Muscle of leg (tissue), 11 donors: ENCODE data around the gene METTL27. TPM values are rescaled to one million over a fixed set of nuclear protein-coding genes. Genes with fewer than 3 reads are reported as not detected.
A peak's percentile ranks its signal among the peaks of the same experiment; 100 is the strongest.

Source experiments
- DNase-seq: peaks from one replicate; pipeline ENCODE4 v3.0.0; 2013
- H3K27ac ChIP-seq: one replicate; pipeline ENCODE4 v1.5.1; 2013; ENCODE audit warnings: mild to moderate bottlenecking, low read length, control low read depth
- H3K27me3 ChIP-seq: one replicate; pipeline ENCODE4 v1.6.1; 2013; ENCODE audit warnings: low read length; ENCODE audit not compliant: control insufficient read depth, insufficient read depth
- H3K36me3 ChIP-seq: one replicate; pipeline ENCODE4 v1.6.1; 2013; ENCODE audit warnings: low read length; ENCODE audit not compliant: control insufficient read depth, insufficient read depth
- H3K4me1 ChIP-seq: one replicate; pipeline ENCODE4 v1.6.1; 2013; ENCODE audit warnings: low read length; ENCODE audit not compliant: control insufficient read depth, insufficient read depth
- H3K4me3 ChIP-seq: one replicate; pipeline ENCODE4 v1.5.1; 2013; ENCODE audit warnings: low read length, control low read depth
- H3K9me3 ChIP-seq: replicated peaks from 2 replicates; pipeline ENCODE4 v1.6.1; 2013; ENCODE audit warnings: low read depth, low read length; ENCODE audit not compliant: control insufficient read depth
- WGBS: methylation state at CpG from one replicate; pipeline ENCODE4 v1.1.5; 2013; ENCODE audit warnings: missing lambda C conversion rate; ENCODE audit not compliant: insufficient coverage; 5-methylcytosine and 5-hydroxymethylcytosine counted together
- polyA plus RNA-seq, 8 donors: library from polyadenylated mRNA; unstranded; fragments of 120-200 nt; gene quantifications; one replicate each; pipeline versions ENCODE4 v1.2.1 to v1.2.3, GENCODE V29; 2013; ENCODE audit warnings: inconsistent platforms in 1 of 8, low replicate concordance in 1 of 8; ENCODE audit not compliant: insufficient read length in 8 of 8, insufficient read depth in 1 of 8
- total RNA-seq: library from RNA; stranded (reverse); fragments of 120-200 nt; gene quantifications from one replicate; pipeline ENCODE4 v1.2.4, GENCODE V29; 2013

The METTL27 gene
- total and polyA plus RNA-seq, 9 donors: 0.56 to 3.2 (median 1.7) TPM

DNA sequence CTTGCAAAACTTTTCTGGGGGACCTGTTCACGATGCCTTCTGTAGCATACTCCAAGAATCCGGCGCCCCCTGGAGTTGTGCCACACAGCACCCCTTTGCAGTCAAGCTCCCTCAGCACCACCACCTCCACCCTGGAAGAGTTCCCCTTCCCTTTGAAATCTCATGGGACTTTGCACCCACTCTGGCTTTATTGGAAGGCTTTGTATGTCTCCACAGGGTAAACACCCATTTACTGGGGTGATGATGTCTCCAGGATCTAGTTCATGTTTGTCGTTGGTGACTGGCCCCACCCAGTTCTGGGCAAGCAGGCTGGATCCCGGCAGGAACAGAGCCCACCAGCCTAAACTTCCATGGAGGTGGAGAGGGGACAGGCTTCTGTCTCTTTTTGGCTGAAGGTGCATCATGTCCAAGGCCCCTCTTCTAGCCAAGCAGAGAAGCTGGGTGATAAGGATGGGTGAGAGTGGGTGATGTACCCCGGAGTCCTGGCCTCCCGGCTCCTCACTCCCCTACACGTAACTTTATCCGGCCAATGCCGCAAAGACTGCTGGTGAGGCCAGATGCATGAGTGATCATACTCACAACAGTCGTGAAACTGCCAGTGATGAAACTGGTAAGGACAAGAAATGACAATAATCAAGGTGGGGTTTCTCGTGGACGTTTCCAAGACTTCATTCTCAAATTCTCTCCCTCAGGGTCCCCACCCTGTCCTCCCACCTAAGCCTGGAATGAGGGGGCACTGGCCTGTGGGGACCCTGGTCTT is 12.2 kb downstream of the METTL27 start:
- 68% methylated on average over 10 of the region's 13 CpGs for WGBS

DNA sequence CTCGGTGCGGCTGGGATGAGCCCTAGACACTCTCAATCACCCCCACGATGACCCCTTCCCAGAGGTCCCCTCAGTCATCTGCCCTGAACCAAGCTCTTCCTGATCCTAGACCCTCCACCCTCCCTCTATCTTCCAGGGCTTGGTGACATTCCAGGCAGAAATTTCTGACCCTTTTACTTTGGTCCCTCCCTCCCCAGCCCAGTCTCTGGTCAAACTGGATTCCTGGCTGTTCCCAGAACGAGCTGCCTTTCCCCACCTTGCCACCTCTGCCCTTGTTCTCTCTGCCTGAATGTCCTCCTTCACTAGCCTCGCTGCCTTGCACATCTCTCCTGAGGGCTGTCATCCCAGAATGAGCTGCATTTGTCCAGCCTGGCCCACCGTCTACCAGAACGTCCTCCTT is 12.8 kb downstream of the METTL27 start:
- Histone ChIP-seq H3K4me1 (peaks cover 37% of the 10 kb centered on the region), H3K9me3 (no peaks in the 10 kb centered on the region), H3K36me3 (no peaks in the 10 kb centered on the region), H3K27me3 (peaks cover 50% of the 10 kb centered on the region), H3K27ac (no peak overlapping the region), H3K4me3 (no peak overlapping the region)
- DNase-seq: no peak
- WGBS: 43% methylated on average over 7 of the region's 7 CpGs

More for the DNA sequence above, 12.2 kb downstream of the METTL27 start:
- Histone ChIP-seq H3K9me3 (no peaks in the 10 kb centered on the region), H3K27ac (no peak overlapping the region), H3K4me3 (no peak overlapping the region), H3K27me3 (peaks cover 45% of the 10 kb centered on the region), H3K36me3 (no peaks in the 10 kb centered on the region), H3K4me1 (peaks cover 37% of the 10 kb centered on the region)
- no peak for DNase-seq

DNA sequence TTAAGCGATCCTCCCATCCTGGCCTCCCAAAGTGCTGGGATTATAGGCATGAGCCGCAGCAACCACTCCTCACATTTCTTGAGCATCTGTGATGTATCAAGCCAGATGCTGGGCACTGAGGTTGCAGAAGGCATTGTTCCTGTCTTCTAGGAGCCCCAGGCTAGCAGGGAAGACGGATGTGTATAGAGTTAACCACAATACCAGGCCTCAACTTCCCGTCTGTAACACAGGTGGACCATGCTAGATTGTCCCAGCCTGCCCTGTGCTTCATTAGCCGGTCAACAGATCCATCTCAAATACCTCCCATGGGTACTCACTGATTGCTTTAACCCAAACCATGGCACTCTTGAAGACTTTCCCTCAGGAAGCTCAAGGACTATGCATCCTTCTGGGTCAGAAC is 13.3 kb downstream of the METTL27 start:
- Histone ChIP-seq H3K4me1 (peaks cover 37% of the 10 kb centered on the region), H3K4me3 (no peak overlapping the region), H3K27me3 (peaks cover 50% of the 10 kb centered on the region), H3K27ac (no peak overlapping the region), H3K36me3 (no peaks in the 10 kb centered on the region), H3K9me3 (no peaks in the 10 kb centered on the region)
- no peak for DNase-seq
- WGBS: 84% methylated on average over 5 of the region's 5 CpGs

DNA sequence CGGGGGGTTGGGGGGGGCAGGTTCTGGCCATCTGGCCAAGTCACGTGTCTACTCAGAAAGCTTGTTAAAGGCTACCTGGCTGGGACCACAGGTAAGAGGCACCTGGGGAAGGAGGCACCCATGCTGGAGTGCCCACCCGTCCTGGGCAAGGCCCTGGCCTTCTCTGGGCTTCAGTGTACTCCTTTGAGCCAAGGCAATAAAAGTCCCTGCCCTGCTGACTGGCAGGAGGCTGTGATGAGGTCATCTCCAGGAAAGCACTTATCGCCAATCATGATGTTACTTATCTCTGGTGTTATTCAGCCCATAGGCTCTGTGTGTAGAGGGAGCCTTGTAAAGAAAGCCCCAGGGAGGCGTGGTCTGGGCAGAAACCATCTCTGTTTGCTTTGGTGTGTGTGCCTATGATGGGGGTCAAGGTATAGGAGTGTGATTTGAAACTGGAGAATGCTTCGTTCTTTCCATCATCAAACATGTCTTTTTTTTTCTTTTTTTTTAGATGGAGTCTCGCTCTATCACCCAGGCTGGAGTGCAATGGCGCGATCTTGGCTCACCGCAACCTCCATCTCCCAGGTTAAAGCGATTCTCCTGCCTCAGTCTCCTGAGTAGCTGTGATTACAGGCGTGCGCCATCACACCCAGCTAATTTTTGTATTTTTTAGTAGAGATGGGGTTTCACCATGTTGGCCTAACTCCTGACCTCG is 14.1 kb downstream of the METTL27 start:
- WGBS: 69% methylated on average over 2 of the region's 14 CpGs
- Histone ChIP-seq H3K27me3 (peaks cover 43% of the 10 kb centered on the region), H3K27ac (no peak overlapping the region), H3K9me3 (no peaks in the 10 kb centered on the region), H3K4me3 (no peak overlapping the region), H3K4me1 (peaks cover 37% of the 10 kb centered on the region), H3K36me3 (no peaks in the 10 kb centered on the region)
- DNase-seq: no peak

DNA sequence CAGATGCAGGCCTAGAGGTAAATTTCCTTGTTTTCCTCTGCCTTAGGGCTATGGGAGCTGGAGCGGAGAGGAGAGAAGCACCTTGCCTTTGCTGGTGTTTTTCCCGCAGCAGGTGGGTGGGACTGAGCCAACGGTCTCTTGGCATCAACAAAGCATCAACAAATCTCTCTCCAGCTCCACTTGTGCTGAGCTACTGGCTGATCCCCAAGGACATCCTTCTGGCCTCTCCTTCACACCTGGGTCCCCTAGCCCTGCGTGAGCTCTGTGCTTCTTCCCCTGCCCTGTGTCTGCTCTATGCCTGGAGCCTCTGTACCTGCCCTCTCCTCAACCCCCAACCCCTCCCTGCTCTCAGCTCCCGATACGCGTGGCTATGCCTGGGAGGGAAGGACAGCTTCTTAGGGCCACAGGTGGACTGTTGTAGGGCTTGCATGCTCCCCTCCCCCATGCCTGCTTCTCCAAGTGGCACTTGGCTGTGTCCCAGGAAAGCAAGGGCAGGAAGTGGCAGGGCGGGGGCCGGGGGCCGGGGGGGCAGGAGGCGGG is 14.7 kb downstream of the METTL27 start:
- WGBS: 23% methylated on average over 6 of the region's 11 CpGs
- Histone ChIP-seq H3K9me3 (no peaks in the 10 kb centered on the region), H3K4me1 (peaks cover 37% of the 10 kb centered on the region), H3K4me3 (no peak overlapping the region), H3K27ac (no peak overlapping the region), H3K27me3 (peaks cover 42% of the 10 kb centered on the region), H3K36me3 (no peaks in the 10 kb centered on the region)
- DNase-seq: peak; percentile 53

DNA sequence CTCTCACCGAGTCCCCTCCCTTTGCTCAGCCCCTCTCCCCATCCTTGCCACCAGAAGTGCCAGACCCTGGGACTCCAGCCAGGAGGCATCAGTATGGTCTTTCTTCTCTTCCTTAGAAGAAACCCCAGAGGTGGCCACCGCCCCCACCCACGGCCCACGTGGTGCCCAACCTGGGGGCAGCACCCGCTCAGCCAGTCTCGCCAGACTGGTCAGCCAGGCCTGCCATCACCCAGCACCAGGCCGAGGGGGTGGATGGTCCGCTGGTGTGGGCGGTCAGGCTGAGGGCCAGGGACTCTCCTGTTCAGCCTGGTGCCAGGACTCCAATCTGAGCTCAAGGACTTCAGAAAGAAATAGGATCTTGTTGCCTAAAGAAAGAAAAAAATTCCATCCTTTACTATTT is 17.3 kb downstream of the METTL27 start:
- H3K4me1 ChIP-seq: peaks cover 20% of the 10 kb centered on the region
- H3K27me3 ChIP-seq: peaks cover 17% of the 10 kb centered on the region
- H3K4me3 ChIP-seq: no peak overlapping the region
- DNase-seq: no peak
- no peak overlapping the region for H3K27ac ChIP-seq
- no peaks in the 10 kb centered on the region for H3K9me3 ChIP-seq
- no peaks in the 10 kb centered on the region for H3K36me3 ChIP-seq
- WGBS: 85% methylated on average over 5 of the region's 9 CpGs

DNA sequence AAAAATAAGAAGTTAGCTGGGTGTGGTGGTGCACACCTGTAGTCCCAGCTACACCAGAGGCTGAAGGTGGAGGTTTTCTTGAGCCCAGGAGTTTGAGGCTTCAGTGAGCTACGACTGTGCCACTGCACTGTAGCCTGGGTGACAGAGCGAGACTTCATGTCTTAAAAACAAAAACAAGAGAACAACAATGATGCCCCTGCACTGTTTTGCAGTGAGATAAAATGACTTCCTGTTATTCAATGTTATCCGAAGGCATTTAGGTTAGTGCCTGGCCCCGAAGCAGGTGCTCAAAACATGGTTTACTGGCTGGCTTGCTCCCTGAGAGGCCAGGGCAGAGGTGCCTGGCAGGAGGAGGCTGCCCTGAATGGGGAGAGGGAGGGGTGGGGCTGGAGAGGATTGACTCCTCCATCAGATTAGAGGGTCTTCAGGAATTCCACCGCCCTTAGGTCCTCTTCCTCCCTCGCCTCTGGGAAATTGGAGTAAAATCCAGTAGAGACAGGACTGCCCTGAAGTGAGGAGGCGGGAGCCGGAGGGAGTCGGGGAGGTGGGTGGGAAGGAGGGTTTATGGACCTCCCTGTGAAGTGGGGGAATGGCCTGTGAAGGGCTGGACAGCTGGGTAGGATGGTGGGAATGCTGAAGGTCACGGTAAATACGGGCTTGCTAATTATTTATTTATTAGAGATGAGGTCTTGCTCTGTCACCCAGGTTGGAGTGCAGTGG is 18.3 kb downstream of the METTL27 start:
- Histone ChIP-seq H3K27me3 (peaks cover 11% of the 10 kb centered on the region), H3K27ac (no peak overlapping the region), H3K9me3 (no peaks in the 10 kb centered on the region), H3K36me3 (no peaks in the 10 kb centered on the region), H3K4me3 (no peak overlapping the region), H3K4me1 (peaks cover 20% of the 10 kb centered on the region)
- DNase-seq: no peak
- 58% methylated on average over 6 of the region's 11 CpGs for WGBS

DNA sequence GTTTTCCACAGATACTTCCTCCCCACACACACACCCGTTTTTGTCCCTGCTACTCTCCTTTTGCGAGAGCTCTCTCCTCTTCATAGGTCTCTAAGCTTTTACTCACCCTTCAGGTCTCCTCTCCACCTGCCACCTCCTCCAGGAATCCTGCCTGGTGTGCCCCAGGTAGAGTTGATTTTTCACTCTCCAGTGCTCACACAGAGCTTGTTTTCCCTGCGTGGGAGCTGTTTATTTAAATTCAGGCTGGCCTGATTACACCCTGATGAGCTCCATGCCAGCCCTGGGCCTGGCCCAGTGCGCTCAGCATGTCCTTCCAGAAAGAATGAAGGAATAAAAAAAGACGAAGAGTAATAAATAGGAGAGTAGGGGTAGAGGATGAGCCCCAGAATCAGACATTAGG is 19.1 kb downstream of the METTL27 start:
- peaks cover 18% of the 10 kb centered on the region for H3K4me1 ChIP-seq

DNA sequence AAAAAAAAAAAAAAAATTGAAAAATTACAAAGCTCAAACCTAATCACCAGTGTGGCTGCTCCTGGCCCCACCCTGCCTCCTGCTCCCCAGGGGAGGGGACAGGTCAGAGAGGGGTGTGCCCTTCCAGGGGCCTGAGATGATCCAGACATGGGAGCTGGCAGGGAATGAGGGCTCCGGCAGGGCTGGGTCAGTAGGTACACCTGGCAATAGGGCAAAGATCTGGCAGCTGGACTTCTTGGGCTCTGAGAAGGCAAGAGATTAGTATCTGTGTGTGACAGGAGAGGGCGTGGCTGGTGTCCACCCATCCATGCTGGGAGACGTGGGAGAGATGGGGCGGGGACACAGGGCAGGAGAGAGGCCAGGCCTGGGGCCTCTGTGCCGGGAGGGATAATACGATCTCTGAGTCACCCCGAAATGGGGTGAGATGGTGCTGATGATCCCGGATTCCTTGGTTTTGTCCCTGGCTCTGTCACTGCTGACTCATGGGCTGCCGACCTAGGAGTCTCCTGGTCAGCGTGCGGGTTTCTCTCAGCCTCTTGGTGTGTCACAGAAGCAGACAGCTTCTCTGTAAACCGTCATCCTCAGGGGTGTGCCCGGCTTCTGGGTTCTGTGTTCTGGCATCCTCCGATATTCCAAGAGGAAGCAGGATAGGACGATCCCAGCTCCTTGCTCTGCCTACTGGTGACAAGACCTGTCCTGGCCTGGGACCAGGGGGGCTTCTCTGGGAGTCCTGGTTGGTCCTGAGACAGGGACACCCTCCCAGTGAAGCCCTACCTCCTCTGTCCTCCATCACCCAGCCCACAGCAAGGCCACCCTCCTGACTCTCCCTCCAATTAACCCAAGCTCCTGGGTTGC is 19.8 kb downstream of the METTL27 start:
- Histone ChIP-seq H3K27ac (no peak overlapping the region), H3K4me1 (peaks cover 12% of the 10 kb centered on the region), H3K36me3 (no peaks in the 10 kb centered on the region), H3K9me3 (no peaks in the 10 kb centered on the region), H3K27me3 (peaks cover 11% of the 10 kb centered on the region), H3K4me3 (no peak overlapping the region)
- 52% methylated on average over 14 of the region's 15 CpGs for WGBS
- no peak for DNase-seq

More for the DNA sequence above, 19.1 kb downstream of the METTL27 start:
- Histone ChIP-seq H3K36me3 (no peaks in the 10 kb centered on the region), H3K27me3 (peaks cover 11% of the 10 kb centered on the region), H3K4me3 (no peak overlapping the region), H3K27ac (no peak overlapping the region), H3K9me3 (no peaks in the 10 kb centered on the region)
- 88% methylated on average over 4 of the region's 5 CpGs for WGBS
- DNase-seq: no peak
